GM21360 (cell line): ENCODE measurements around the gene ADAMTS2.

Experiments
- ATAC-seq: cut with Tn5 transposase; IDR thresholded peaks from one replicate; pipeline ENCODE4 v1.9.1; 2021; ENCODE audit warnings: mild to moderate bottlenecking, moderate library complexity; ENCODE audit not compliant: unreplicated experiment

ADAMTS2 gene

GRCh38 chr5:179258922-179259730 is 86.1 kb downstream of the ADAMTS2 start:
- no peak for ATAC-seq

GRCh38 chr5:179258001-179258921 is 87.0 kb downstream of the ADAMTS2 start:
- ATAC-seq: no peak

- ATAC-seq: no peak
Observed at GRCh38 chr5:179257176-179257682, 88.0 kb downstream of the ADAMTS2 start.

GRCh38 chr5:179256328-179257175 is 88.7 kb downstream of the ADAMTS2 start:
- no peak for ATAC-seq

GRCh38 chr5:179255527-179256327 is 89.5 kb downstream of the ADAMTS2 start:
- no peak for ATAC-seq

GRCh38 chr5:179254638-179255271 is 90.5 kb downstream of the ADAMTS2 start:
- ATAC-seq: no peak

- no peak for ATAC-seq
Observed at GRCh38 chr5:179253730-179254129, 91.5 kb downstream of the ADAMTS2 start.

- no peak for ATAC-seq
Observed at GRCh38 chr5:179251276-179251969, 93.8 kb downstream of the ADAMTS2 start.

GRCh38 chr5:179250561-179251225 is 94.6 kb downstream of the ADAMTS2 start:
- ATAC-seq: no peak

GRCh38 chr5:179246227-179246626 is 99.0 kb downstream of the ADAMTS2 start:
- ATAC-seq: no peak

GRCh38 chr5:179245031-179245430 is 100.2 kb downstream of the ADAMTS2 start:
- no peak for ATAC-seq

GRCh38 chr5:179244044-179244443 is 101.2 kb downstream of the ADAMTS2 start:
- no peak for ATAC-seq

- no peak for ATAC-seq
Observed at GRCh38 chr5:179243333-179243732, 101.9 kb downstream of the ADAMTS2 start.

GRCh38 chr5:179242676-179243075 is 102.6 kb downstream of the ADAMTS2 start:
- no peak for ATAC-seq

GRCh38 chr5:179241764-179242370 is 103.4 kb downstream of the ADAMTS2 start:
- no peak for ATAC-seq

GRCh38 chr5:179241175-179241574 is 104.1 kb downstream of the ADAMTS2 start:
- no peak for ATAC-seq

- ATAC-seq: no peak
Observed at GRCh38 chr5:179240561-179240960, 104.7 kb downstream of the ADAMTS2 start.
